GM06990 (cell line): ENCODE results near the gene ZNF410.

Experiments used
- DNase-seq: peaks from one replicate; pipeline ENCODE4 v3.0.0-alpha.2; 2011; ENCODE audit not compliant: insufficient read length; ENCODE audit errors: extremely low read depth
- H3K27me3 ChIP-seq: replicated peaks from 2 replicates; pipeline ENCODE4 v1.6.0; 2011; ENCODE audit warnings: low read length; ENCODE audit not compliant: control insufficient read depth, insufficient read depth
- H3K36me3 ChIP-seq: 2 replicates; pipeline ENCODE4 v1.5.1; 2011; ENCODE audit warnings: low read length; ENCODE audit not compliant: control insufficient read depth, insufficient read depth
- H3K4me3 ChIP-seq: replicated peaks from 2 replicates; pipeline ENCODE4 v1.5.1; 2011; ENCODE audit warnings: low read depth, mild to moderate bottlenecking, control low read depth, low read length
- CTCF ChIP-seq: IDR thresholded peaks from 2 replicates; pipeline ENCODE4 v1.5.1; 2011; ENCODE audit warnings: low read length, control low read depth, mild to moderate bottlenecking, inconsistent platforms; ENCODE audit not compliant: insufficient read depth, poor library complexity, severe bottlenecking

Gene ZNF410

DNA sequence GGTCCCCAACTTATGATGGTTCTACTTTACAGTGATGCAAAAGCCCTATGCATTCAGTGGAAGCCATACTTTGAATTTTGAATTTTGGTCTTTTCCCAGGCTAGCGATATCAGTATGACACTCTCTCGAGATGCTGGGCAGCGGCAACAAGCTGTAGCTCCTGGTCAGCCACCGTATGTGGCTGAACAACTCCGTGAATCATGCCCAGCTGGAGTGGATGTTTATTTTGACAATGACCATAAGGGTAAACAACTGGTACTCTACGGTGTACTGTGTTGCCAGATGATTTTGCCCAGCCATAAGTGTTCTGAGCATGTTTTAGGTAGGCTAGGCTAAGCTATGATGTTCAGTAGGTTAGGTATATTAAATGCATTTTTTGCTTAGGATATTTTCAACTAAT is 8.2 kb upstream of the ZNF410 start:
- Histone ChIP-seq H3K36me3 (no peaks in the 10 kb centered on the region), H3K27me3 (no peaks in the 10 kb centered on the region), H3K4me3 (no peak overlapping the region)
- no peak for TF ChIP-seq CTCF
- DNase-seq, result no peak

DNA sequence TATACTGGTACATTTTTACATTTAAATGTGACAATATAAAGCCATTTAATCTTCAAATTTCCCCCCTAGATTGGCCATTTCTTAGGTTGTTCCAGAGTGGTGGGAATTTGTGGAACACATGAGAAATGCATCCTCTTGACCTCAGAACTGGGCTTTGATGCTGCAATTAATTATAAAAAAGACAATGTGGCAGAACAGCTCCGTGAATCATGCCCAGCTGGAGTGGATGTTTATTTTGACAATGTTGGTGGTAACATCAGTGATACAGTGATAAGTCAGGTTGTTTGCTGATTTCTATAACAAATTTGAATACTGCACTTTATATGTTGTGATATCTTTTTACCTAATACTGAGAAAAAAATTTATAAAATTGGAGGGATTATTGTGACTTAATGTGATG is 7.6 kb upstream of the ZNF410 start:
- DNase-seq, result no peak
- TF ChIP-seq CTCF, result no peak
- Histone ChIP-seq H3K36me3 (no peaks in the 10 kb centered on the region), H3K27me3 (no peaks in the 10 kb centered on the region), H3K4me3 (no peak overlapping the region)

GRCh38 chr14:73884438-73885190 is 2.0 kb upstream of the ZNF410 start:
- no peaks in the 10 kb centered on the region for H3K27me3 ChIP-seq
- no peak for TF ChIP-seq CTCF
- H3K36me3 ChIP-seq, result no peaks in the 10 kb centered on the region
- H3K4me3 ChIP-seq, result peak overlapping the region; percentile 89
- no peak for DNase-seq

DNA sequence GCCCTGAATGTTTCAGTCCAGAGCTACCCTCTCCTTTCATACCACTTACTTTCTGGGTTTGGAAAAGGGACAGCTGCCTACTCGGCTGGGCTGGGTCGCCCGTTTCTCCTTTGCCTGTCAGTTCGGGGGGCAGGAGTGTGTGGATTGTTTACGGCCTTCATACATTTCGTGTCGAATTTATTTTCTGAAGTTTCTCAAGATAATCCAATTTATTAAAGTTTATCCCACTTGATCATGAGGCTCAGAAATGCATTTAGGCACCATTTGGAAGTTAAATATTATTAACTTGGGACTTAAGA is 608 bp downstream of the ZNF410 start:
- peak overlapping the region; percentile 89 for H3K4me3 ChIP-seq
- TF ChIP-seq CTCF, result no peak
- no peak for DNase-seq
- no peaks in the 10 kb centered on the region for H3K36me3 ChIP-seq
- no peaks in the 10 kb centered on the region for H3K27me3 ChIP-seq

GRCh38 chr14:73887694-73888459 is 1.2 kb downstream of the ZNF410 start:
- Histone ChIP-seq H3K27me3 (no peaks in the 10 kb centered on the region), H3K4me3 (peak overlapping the region; percentile 89), H3K36me3 (no peaks in the 10 kb centered on the region; the same call in 1 of the 2 replicates)
- no peak for TF ChIP-seq CTCF
- DNase-seq, result no peak
